Pancreas (tissue), 10 donors: ENCODE results near the gene EIF4E. TPM values are rescaled to one million over a fixed set of nuclear protein-coding genes. Genes with fewer than 3 reads are reported as not detected.

Experiments used
- ATAC-seq, 4 donors: fragments of 200-7000 bp; cut with Tn5 transposase; one replicate each; pipeline versions ENCODE4 v1.8.0 to v1.9.1; 2020; ENCODE audit warnings: mild to moderate bottlenecking in 4 of 4, moderate library complexity in 4 of 4
- DNase-seq, 6 donors: peaks; one replicate each; pipeline ENCODE4 v3.0.0-alpha.2; 2020
- FAIRE-seq: peaks from 2 replicates; lab custom pipeline; 2012; peaks lifted over from hg19 to GRCh38; lab: Jason Lieb, UNC
- H3K27ac ChIP-seq, 4 donors: fragments of 200-600 bp; sonication (generic); 1 replicate in 3 of 4; 2 replicates in 1 of 4; pipeline versions ENCODE4 v1.5.0 to v1.8.0; 2020
- H3K27me3 ChIP-seq, 4 donors: fragments of 200-600 bp; one replicate each; pipeline ENCODE4 v1.8.0; 2021
- H3K36me3 ChIP-seq, 3 donors: fragments of 200-600 bp; sonication (generic) in 1 of 3; one replicate each; pipeline versions ENCODE4 v1.5.0 to v1.8.0; 2020 to 2021
- H3K4me1 ChIP-seq, 3 donors: fragments of 200-600 bp; one replicate each; pipeline ENCODE4 v1.8.0; 2021
- H3K4me3 ChIP-seq, 4 donors: fragments of 200-600 bp; sonication (generic) in 2 of 4; one replicate each; pipeline versions ENCODE4 v1.5.0 to v1.8.0; 2020 to 2021
- H3K9me3 ChIP-seq, 4 donors: fragments of 200-600 bp; one replicate each; pipeline ENCODE4 v1.8.0; 2021
- CTCF ChIP-seq, 4 donors: fragments of 200-600 bp; sonication (generic) in 3 of 4; IDR thresholded peaks; one replicate each; pipeline versions ENCODE4 v1.5.0 to v1.8.0; 2021; ENCODE audit warnings: antibody characterized with exemption in 4 of 4
- WGBS, 2 donors: extraction: QIAGEN DNeasy Blood & Tissue Kit; methylation state at CpG; one replicate each; pipeline ENCODE4 v1.1.7; 2013; 5-methylcytosine and 5-hydroxymethylcytosine counted together
- intact Hi-C, 3 donors: fragments of 100-400 bp; cut with DNase I; formaldehyde crosslinking; loops; one replicate each; pipeline versions ENCODE4 v1.11.1 to v1.14.2; 2022
- polyA plus RNA-seq, 2 donors: library from polyadenylated mRNA; stranded (reverse); fragments of 200-250 nt; gene quantifications; one replicate each; pipeline ENCODE4 v1.2.3, GENCODE V29; 2013
- total RNA-seq, 6 donors: library from RNA; stranded (reverse); fragmentation: NEBNext Ultra II Directional in 4 of 6; extraction: Animal tissue kit (Norgen Biotek cat#: 25700) in 4 of 6; gene quantifications; one replicate each; pipeline versions ENCODE4 v1.2.1 to v1.2.4, GENCODE V29; 2021 to 2023
- donor health status: healthy with polysubstance abuse.
- donor health status: DM: no; HTN: no; CAD: no; lungs with moderate emphysema.
- donor health status: DM: no; HTN: no; CAD: no.
- donor health status: control.
- donor health status: control.
- donor health status: Bipolar disorder and iron deficiency.
- donor health status: DM: yes; HTN: yes; CAD: no.
- donor health status: DM: no; HTN: no; CAD: no.
- donor health status: DM: no; HTN: no; CAD: no.
- donor health status: DM: yes; HTN: yes; CAD: no.

EIF4E gene
- total RNA-seq (10 to 100 TPM; 14.8 to 31.8 (median 23.6) TPM), polyA plus RNA-seq (10 to 100 TPM in 1 of 2 donors, 1 to 10 TPM in 1; 6.3 to 22.0 TPM)

- FAIRE-seq (peak; percentile 26), DNase-seq (peak; percentile 91 to 99 (median 99)), ATAC-seq (peak; percentile 87 to 95 (median 92))
- WGBS, 2 donors, result 0 to 1% methylated on average over 68 of the region's 68 CpGs
- TF ChIP-seq CTCF (IDR thresholded peaks at IDR 0.05), result no peak
- H3K4me1 ChIP-seq, result peaks cover 8 to 10% (median 9%) of the 10 kb centered on the region in 3 donors
- H3K9me3 ChIP-seq, result no peaks in the 10 kb centered on the region
- no peaks in the 10 kb centered on the region for H3K36me3 ChIP-seq
- intact Hi-C loops, result no loop called here
- H3K27me3 ChIP-seq, result no peaks in the 10 kb centered on the region
- peak within 1 kb of the TSS; percentile 88 to 94 (median 92) for H3K4me3 ChIP-seq
- H3K27ac ChIP-seq, result peak within 1 kb of the TSS; percentile 83 to 97 (median 92)
Measured at GRCh38 chr4:98928505-98929340, at the start of gene EIF4E. TSS of gene EIF4E (minus strand) at chr4:98929133. CDS start at chr4:98929112, 21 bp downstream.

- FAIRE-seq (no peak), ATAC-seq (no peak), DNase-seq (no peak)
- TF ChIP-seq CTCF (IDR thresholded peaks at IDR 0.05), result no peak
- no peaks in the 10 kb centered on the region for H3K36me3 ChIP-seq
- no peaks in the 10 kb centered on the region for H3K4me1 ChIP-seq
- intact Hi-C loops, result no loop called here
- no peak overlapping the region for H3K27ac ChIP-seq
- no peak overlapping the region for H3K4me3 ChIP-seq
- no peaks in the 10 kb centered on the region for H3K9me3 ChIP-seq
- WGBS, 2 donors, result 87 to 94% methylated on average over 7 of the region's 7 CpGs
- peaks cover 0 to 8% (median 0%) of the 10 kb centered on the region in 4 donors for H3K27me3 ChIP-seq
Measured at GRCh38 chr4:98977557-98977956, 48.6 kb upstream of the EIF4E start.

GRCh38 chr4:98976716-98977115 lies 47.8 kb upstream of the EIF4E start:
- ATAC-seq (no peak), DNase-seq (no peak), FAIRE-seq (no peak)
- no peak for TF ChIP-seq CTCF (IDR thresholded peaks at IDR 0.05)
- no peak overlapping the region for H3K4me3 ChIP-seq
- H3K9me3 ChIP-seq, result no peaks in the 10 kb centered on the region
- no peaks in the 10 kb centered on the region for H3K36me3 ChIP-seq
- H3K4me1 ChIP-seq, result no peaks in the 10 kb centered on the region
- H3K27me3 ChIP-seq, result peaks cover 0 to 3% (median 0%) of the 10 kb centered on the region in 4 donors
- 55 to 56% methylated on average over 4 of the region's 4 CpGs for WGBS, 2 donors
- intact Hi-C loops, result no loop called here
- no peak overlapping the region for H3K27ac ChIP-seq

- FAIRE-seq, result no peak
- no peak for DNase-seq
- WGBS, 2 donors, result 19 to 26% methylated on average over 1 of the region's 1 CpG
Measured at GRCh38 chr4:98969878-98970785, 41.2 kb upstream of the EIF4E start.

More at GRCh38 chr4:98969878-98970785, 41.2 kb upstream of the EIF4E start:
- no peaks in the 10 kb centered on the region for H3K27me3 ChIP-seq
- TF ChIP-seq CTCF (IDR thresholded peaks at IDR 0.05), result no peak
- H3K36me3 ChIP-seq, result no peaks in the 10 kb centered on the region
- no peaks in the 10 kb centered on the region for H3K4me1 ChIP-seq
- intact Hi-C loops, result no loop called here
- ATAC-seq, result no peak
- H3K27ac ChIP-seq, result no peak overlapping the region
- no peaks in the 10 kb centered on the region for H3K9me3 ChIP-seq
- H3K4me3 ChIP-seq, result no peak overlapping the region
